ENCODE results near the gene LAYN. TPM values are rescaled to one million over a fixed set of nuclear protein-coding genes. Genes with fewer than 3 reads are reported as not detected.

The LAYN gene
- total RNA-seq, 1 experiment from 2014 or later, result 57.3 TPM

DNA sequence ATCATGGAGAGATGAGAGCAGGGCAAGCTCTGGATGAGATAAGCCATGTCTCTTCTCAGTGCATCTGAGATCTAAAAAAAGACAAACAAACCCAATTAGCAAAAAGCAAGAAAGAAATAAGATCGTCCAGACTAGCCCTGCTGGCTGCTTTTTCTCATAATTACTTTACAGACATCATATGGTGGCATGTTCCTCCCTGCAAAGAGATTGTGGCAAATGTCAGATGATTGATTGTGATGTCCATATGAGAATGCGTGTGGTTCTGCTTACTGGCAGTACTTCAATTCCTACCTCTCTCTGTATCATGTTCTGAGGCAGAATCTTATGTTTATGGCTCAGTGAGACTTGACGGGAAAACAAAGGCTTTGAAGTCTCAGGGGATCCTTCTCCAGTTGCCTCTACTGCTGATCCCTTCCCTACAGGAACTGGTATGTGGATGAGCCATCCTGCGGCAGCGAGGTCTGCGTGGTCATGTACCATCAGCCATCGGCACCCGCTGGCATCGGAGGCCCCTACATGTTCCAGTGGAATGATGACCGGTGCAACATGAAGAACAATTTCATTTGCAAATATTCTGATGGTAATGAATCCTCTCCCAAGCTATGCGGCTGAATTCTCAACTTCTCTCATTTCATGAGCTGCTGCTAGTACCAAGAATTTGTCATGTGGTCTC, 8.8 kb downstream of the LAYN start:
- no peak overlapping the region for H3K4me3 ChIP-seq
- no peaks in the 10 kb centered on the region for H3K9me3 ChIP-seq
- H3K27me3 ChIP-seq, result no peaks in the 10 kb centered on the region
- DNase-seq, result no peak
- peaks cover 48% of the 10 kb centered on the region for H3K36me3 ChIP-seq

DNA sequence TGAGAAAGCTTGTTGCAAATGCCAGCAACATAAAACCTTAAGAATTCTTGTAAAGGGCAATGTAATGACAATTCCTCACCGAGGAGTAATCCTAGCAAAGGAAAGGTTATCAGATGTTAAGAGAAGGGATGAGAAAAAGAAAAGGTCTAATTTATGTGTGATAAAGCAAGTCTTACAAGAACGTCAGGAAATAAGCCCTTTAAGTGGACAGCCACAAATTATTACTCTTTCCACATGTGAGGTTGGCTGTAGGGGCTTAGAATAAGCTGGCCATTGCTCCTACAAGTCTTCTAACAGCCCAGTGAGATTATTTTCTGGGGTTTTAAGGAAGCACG, 9.3 kb downstream of the LAYN start:
- no peak overlapping the region for H3K4me3 ChIP-seq
- H3K27me3 ChIP-seq, result no peaks in the 10 kb centered on the region
- H3K9me3 ChIP-seq, result no peaks in the 10 kb centered on the region
- peaks cover 50% of the 10 kb centered on the region for H3K36me3 ChIP-seq
- no peak for DNase-seq

DNA sequence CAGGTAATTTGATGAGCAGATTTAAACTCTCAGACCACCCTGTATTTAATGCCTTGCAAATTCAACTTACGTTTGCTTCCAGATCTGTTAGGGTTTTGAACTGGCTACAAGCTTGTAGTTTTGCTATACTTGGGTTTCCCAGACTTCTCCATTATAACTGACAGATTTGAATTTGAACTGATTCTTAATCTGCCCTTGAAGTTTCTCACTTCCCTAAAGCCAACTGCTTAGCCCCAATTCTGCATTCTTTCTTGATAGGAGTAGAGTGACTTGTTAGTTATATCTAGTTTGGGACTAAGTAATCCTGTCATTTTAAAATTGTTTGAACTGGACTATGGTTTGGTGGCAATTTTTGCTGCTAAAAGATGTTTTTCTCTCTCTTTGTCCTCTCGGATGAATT, 9.7 kb downstream of the LAYN start:
- Histone ChIP-seq H3K36me3 (peaks cover 51% of the 10 kb centered on the region), H3K9me3 (no peaks in the 10 kb centered on the region), H3K4me3 (no peak overlapping the region), H3K27me3 (no peaks in the 10 kb centered on the region)
- no peak for DNase-seq

DNA sequence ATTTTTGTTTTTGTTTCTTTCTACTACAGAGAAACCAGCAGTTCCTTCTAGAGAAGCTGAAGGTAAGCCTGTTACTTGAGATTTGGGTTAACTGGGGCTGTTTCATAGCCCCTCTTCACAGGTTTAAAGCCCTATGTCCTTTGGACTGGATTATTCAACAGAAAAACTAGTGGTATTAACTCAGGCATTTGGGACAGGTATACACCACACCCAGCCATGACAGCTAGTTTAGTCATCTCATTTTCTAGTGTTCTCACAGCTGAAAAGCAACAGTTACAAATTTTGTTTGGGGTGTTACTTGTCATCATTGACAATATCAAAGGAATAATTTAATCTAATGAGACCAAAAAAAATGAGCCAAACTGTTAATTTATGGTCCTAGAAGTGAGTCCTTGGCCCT, 14.0 kb downstream of the LAYN start:
- no peaks in the 10 kb centered on the region for H3K27me3 ChIP-seq
- DNase-seq, result no peak
- peaks cover 5% of the 10 kb centered on the region; the same call in 1 of the 2 replicates for H3K9me3 ChIP-seq
- peaks cover 48% of the 10 kb centered on the region for H3K36me3 ChIP-seq
- no peak overlapping the region for H3K4me3 ChIP-seq

DNA sequence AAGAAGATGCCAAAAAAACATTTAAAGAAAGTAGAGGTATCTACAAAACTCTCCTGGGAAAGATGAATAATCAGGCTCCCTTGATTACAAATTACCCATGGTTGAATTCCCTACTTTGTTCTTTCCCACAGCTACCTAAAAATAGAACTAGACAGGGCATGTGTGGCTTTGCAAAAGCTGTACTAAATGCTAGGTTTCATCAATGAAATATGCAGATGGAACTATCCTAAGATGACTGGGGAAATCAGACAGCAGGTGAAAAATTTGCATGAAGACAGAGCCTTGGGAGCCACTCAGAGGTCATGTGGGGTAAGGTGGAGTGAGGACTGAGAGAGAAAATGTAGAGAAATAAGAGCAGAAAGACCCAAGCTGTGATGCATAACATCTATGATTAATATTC, 14.7 kb downstream of the LAYN start:
- H3K4me3 ChIP-seq, result no peak overlapping the region
- peaks cover 5% of the 10 kb centered on the region; the same call in 1 of the 2 replicates for H3K9me3 ChIP-seq
- H3K36me3 ChIP-seq, result peaks cover 50% of the 10 kb centered on the region
- DNase-seq, result no peak
- no peaks in the 10 kb centered on the region for H3K27me3 ChIP-seq

DNA sequence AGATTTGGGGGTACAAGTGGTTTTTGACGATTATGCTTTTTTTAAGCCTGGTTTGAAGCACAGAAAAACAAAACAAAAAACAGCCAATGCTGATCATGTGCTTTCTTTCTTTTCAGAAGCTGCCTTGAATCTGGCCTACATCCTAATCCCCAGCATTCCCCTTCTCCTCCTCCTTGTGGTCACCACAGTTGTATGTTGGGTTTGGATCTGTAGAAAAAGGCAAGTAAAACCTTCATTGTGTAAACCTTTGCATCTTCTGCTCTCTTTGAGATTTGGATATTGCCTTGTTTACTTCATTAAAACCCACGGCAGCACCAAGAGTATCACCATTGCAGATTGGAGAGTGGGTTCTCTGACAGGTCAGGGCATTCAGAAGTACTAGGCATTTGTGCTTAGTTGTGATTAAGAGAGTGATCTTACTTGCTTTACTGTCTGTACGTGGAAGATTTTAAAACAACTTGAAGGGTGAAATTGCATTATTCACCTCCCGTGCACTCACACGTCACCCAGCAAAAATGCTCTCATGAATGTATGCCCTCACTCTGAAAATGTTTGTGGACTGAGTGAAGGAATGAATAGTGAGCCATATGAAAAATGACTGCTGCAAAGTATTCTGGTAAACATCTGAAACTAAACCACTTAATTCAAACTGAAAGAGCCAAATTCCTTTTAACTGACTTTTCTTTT, 17.0 kb downstream of the LAYN start:
- DNase-seq, result peak; percentile 83
- no peak overlapping the region for H3K4me3 ChIP-seq

DNA sequence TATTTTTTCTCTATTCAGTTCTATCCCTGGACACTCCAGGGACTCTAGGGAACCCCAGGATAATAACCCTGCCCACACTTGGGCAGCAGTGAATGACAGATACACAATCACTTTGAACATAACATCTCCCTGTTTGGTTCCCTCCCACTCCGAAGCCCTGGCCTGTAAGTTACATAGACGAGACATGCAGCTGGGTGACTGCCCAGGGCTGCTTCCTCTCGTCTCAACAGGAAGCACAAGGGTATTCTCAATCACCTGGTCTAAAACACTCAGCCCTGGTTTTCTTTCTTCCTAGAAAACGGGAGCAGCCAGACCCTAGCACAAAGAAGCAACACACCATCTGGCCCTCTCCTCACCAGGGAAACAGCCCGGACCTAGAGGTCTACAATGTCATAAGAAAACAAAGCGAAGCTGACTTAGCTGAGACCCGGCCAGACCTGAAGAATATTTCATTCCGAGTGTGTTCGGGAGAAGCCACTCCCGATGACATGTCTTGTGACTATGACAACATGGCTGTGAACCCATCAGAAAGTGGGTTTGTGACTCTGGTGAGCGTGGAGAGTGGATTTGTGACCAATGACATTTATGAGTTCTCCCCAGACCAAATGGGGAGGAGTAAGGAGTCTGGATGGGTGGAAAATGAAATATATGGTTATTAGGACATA, 19.4 kb downstream of the LAYN start:
- no peak for DNase-seq
- Histone ChIP-seq H3K36me3 (peaks cover 57% of the 10 kb centered on the region), H3K9me3 (peaks cover 5% of the 10 kb centered on the region; the same call in 1 of the 2 replicates), H3K4me3 (no peak overlapping the region), H3K27me3 (no peaks in the 10 kb centered on the region)

More for the DNA sequence above, 17.0 kb downstream of the LAYN start:
- Histone ChIP-seq H3K27me3 (no peaks in the 10 kb centered on the region), H3K36me3 (peaks cover 57% of the 10 kb centered on the region), H3K9me3 (peaks cover 5% of the 10 kb centered on the region; the same call in 1 of the 2 replicates)

DNA sequence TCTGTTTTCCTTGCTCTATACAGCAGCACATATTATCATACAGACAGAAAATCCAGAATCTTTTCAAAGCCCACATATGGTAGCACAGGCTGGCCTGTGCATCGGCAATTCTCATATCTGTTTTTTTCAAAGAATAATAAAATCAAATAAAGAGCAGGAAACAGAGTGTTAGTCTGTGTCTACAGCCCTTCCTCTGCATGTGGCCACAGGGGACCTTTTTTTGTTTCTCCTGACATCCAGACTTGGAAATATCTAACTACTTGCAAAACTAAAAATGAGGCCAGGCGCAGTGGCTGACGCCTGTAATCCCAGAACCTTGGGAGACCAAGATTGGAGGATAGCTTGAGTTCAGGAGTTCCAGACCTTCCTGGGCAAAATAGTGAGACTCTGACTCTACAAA, 20.3 kb downstream of the LAYN start:
- Histone ChIP-seq H3K27me3 (no peaks in the 10 kb centered on the region), H3K36me3 (peaks cover 48% of the 10 kb centered on the region), H3K9me3 (peaks cover 5% of the 10 kb centered on the region; the same call in 1 of the 2 replicates), H3K4me3 (no peak overlapping the region)
- no peak for DNase-seq

DNA sequence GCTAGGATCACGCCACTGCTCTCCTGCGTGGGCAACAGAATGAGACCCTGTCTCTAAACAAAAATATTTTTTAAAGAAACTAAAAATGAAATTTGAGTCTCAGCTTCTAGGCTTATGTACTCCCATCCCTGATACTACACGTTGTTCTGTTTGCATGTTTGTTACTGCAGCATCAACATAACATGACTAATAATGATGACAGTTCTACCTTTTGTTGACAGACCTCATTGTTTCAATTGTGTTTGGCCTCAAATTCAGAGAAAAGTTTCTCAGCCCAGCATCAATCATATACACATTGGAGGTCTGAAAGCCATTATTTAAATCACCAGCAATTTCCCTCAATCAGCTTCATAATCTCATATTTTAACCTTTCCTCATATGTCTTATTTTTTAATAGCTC, 20.8 kb downstream of the LAYN start:
- H3K9me3 ChIP-seq, result peaks cover under 1% of the 10 kb centered on the region; the same call in 1 of the 2 replicates
- H3K27me3 ChIP-seq, result no peaks in the 10 kb centered on the region
- no peak for DNase-seq
- H3K4me3 ChIP-seq, result no peak overlapping the region
- H3K36me3 ChIP-seq, result peaks cover 43% of the 10 kb centered on the region

DNA sequence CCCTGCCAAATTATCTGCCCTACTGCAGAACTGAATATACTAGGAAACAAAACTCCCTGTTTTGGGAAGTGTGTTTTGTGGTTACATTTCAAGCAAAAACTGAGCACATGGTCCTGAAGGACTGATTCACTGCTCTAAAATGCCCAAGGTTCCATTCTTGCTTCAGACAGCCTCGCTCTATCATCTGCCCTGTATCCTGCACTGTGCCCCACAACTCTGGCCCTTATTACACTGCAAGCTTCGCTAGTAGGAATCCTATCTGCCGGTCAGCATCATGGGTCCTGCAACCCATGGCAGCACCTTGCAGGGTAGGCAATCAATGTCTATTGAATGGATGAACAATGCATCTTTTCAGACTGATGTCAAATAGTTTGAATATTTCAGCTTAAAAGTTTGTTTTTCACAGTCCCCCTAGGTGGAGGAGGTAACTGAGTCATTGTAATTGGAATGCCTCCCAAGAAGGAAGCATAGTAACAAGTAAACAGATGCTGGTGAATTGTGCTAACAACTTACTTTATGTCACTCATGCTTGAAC, 21.3 kb downstream of the LAYN start:
- Histone ChIP-seq H3K27me3 (no peaks in the 10 kb centered on the region), H3K36me3 (peaks cover 39% of the 10 kb centered on the region), H3K4me3 (no peak overlapping the region), H3K9me3 (no peaks in the 10 kb centered on the region)
- no peak for DNase-seq

DNA sequence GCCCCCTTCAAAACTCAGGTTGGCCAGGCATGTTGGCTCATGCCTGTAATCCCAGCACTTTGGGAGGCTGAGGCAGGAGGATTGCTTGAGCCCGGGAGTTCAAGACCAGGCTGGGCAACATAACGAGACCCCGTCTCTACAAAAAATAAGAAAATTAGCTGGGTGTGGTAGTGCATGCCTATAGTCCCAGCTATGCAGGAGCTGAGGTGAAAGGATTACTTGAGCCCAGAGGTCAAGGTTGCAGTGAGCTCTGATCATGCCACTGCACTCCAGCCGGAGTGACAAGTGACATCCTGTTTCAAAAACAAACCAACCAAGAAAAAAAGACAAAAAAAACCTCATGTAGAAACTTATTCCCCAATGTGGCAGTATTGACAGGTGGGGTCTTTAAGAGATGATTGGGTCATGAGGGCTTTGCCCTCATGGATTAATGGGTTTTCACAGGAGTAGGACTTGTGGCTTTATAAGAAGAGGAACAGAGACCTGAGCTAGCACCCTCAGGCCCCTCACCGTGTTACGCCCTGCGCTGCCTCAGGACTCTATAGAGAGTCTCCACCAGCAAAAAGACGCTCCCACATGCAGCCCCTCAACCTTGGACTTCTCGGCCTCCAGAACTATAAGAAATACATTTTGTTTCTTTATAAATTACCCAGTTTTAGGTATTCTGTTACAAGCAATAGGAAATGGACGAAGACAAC, 22.3 kb downstream of the LAYN start:
- DNase-seq, result no peak
- Histone ChIP-seq H3K27me3 (no peaks in the 10 kb centered on the region), H3K4me3 (no peak overlapping the region), H3K9me3 (no peaks in the 10 kb centered on the region), H3K36me3 (peaks cover 39% of the 10 kb centered on the region)

DNA sequence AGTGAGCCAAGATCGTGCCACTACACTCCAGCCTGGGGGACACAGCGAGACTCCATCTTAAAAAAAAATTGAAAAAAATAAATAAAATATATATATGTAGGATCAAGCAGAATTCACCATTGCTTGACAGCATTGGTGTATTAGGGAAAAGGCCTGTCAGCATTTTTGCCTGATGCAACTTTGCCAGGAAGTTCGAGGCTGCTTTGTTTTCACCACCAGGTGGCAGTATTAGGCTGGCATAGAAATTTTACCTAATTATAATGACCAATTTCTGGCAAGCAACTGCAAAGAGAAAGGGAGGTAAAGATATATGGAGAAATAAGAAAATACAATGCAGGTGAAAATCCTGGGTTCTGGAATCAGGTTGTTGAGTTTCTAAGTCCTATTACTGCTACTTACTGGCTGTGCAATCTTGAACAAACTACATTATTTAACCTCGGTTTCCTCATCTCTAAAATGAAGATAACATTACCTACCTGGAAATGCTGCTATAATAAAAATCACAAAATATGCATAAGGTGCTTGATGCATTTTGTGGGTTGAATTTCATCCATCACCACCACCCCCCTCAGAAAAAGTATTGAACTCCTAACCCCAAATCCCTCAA, 24.7 kb downstream of the LAYN start:
- Histone ChIP-seq H3K36me3 (peaks cover 24% of the 10 kb centered on the region), H3K9me3 (no peaks in the 10 kb centered on the region), H3K4me3 (no peak overlapping the region), H3K27me3 (no peaks in the 10 kb centered on the region)
- DNase-seq, result peak; percentile 43

DNA sequence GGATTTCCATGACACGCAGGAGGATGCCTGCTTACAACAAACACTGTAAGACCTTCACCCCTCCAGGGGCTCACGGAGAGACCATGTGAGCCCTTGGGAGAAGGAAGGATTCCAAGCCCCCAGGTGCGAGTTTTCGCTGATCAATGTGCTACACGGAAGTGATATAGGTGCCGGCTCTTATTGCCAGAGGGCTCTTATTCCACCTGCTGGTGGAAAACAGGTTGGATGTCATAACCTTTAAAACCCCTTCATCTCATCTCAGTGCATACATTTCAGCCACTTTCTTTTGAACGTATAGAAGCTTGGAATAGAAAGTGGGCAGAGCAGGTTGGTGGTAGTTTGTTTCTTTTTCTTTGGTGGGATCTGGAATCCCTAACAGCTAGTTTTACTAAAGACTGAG, 25.8 kb downstream of the LAYN start:
- peaks cover 14% of the 10 kb centered on the region for H3K36me3 ChIP-seq
- H3K9me3 ChIP-seq, result no peaks in the 10 kb centered on the region
- DNase-seq, result no peak
- H3K27me3 ChIP-seq, result no peaks in the 10 kb centered on the region
- no peak overlapping the region for H3K4me3 ChIP-seq

DNA sequence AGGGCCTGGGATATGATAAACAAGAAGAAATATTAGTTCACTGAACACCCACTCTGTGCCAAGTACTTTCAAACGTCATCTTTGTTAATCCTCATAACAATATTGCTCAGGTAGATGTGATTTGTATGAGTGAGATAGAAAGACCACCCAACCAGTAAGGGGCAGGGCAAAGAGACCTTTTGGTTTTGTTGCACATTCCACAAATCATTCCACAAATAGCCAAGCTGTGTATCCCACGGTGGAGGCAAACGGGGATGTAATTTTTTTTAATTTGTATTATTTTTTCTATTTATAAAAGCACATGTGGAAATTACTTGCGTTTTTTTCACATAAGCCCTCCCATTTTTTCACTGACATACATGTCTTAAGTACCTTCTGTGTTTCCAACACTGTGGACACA, 29.0 kb downstream of the LAYN start:
- Histone ChIP-seq H3K9me3 (no peaks in the 10 kb centered on the region), H3K4me3 (no peak overlapping the region), H3K36me3 (no peaks in the 10 kb centered on the region), H3K27me3 (no peaks in the 10 kb centered on the region)
- DNase-seq, result no peak

DNA sequence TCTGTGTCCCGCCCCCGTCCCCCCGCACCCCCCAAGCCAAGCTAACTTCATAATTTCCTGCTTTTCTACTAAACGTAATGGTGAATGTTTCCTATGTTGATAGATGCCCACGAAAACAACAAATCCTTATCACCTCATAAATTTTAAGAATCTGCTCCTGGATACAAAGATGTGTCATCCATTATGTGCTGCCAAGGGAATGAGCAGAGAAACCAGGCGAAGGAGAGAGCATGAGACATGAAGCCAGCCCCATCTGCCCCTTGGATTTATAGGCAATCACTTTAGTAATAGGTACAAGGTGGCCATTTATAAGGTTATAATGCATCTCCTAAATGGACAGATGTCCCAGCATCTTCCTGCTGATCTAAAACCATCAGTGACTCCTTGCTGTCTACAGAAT, 30.3 kb downstream of the LAYN start:
- H3K9me3 ChIP-seq, result no peaks in the 10 kb centered on the region
- H3K36me3 ChIP-seq, result no peaks in the 10 kb centered on the region
- no peaks in the 10 kb centered on the region for H3K27me3 ChIP-seq
- DNase-seq, result no peak
- no peak overlapping the region for H3K4me3 ChIP-seq

DNA sequence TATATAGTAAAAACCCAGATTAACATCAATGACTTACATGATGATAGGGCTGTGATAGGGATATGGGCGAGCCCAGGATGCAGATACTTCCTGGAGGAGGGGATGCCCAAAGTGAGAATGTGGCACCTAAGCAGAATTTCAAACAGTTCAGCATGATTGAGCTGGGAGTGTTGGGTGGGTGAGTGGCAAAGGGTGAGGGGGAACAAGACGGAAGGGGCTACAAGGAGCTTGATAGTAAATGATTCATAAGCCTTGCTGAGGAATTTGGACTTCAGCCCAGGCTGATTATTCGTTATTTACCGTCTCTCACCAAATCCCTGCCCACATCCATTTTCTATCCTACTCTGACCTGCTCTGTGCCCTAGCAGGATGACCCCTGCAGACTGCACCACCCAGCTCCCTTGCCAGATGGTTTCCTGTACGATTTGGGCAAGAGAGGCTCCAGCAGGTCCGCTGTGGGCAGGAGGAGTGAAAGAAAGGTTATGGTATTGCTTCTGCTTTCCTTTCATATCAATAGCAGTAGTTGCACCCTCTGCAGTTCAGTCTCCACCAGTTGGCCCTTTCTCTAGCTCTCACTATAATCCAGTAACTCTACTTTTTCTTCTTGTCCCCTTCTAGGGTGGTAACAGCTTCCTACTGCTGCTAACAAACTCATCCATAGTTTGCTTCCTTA, 31.4 kb downstream of the LAYN start:
- no peaks in the 10 kb centered on the region for H3K27me3 ChIP-seq
- DNase-seq, result no peak
- no peaks in the 10 kb centered on the region for H3K36me3 ChIP-seq
- H3K4me3 ChIP-seq, result no peak overlapping the region
- H3K9me3 ChIP-seq, result no peaks in the 10 kb centered on the region

Data from MG63 (cell line).